ENCODE data around the gene PEF1.
"Not testable (repeated sequence)": the region's sequence is repeated elsewhere in the genome, so short reads cannot be mapped to it uniquely, and the experiment has no call there.

Gene PEF1

GRCh38 chr1:31605908-31606427, 38.7 kb downstream of the PEF1 start:
- DNase-seq: peak; percentile 68

GRCh38 chr1:31602081-31602480, 42.6 kb downstream of the PEF1 start:
- no peak for DNase-seq

DNA sequence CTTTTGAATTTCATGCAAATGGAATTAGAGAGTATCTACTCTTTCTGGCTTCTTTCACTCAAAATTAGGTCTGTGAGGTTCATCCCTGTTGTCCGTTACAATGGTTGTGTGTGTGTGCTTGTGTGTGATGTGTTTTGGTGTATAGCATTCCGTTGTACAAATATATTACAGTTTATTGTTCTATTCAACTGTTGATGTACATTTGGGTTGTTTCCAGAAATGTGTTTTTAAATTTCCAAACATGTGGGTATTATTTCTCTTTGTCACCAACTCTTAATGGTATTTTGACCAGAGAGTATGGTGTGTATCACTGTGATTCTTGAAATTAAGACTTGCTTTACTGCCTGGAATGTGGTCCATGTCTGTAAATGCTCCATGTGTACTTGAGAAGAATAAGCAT, 44.0 kb downstream of the PEF1 start:
- DNase-seq: no peak

DNA sequence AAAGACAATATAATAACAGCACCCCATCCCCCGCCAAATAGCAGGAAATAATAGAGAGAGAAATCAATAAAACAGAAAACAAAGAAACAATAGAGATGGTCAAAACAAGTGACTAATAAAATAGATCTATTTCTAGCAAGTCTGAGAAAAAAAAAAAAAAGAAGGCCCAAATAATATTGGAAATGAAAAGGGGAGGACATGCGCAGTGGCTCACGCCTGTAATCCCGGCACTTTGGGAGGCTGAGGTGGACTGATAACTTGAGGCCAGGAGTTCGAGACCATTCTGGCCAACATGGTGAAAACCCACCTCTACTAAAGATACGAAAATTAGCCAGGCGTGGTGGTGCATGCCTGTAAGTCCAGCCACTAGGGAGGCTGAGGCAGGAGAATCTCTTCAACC, 45.7 kb downstream of the PEF1 start:
- DNase-seq: no peak

- no peak for DNase-seq
These were observed 48.0 kb downstream of the PEF1 start for GRCh38 chr1:31596737-31597097.

DNA sequence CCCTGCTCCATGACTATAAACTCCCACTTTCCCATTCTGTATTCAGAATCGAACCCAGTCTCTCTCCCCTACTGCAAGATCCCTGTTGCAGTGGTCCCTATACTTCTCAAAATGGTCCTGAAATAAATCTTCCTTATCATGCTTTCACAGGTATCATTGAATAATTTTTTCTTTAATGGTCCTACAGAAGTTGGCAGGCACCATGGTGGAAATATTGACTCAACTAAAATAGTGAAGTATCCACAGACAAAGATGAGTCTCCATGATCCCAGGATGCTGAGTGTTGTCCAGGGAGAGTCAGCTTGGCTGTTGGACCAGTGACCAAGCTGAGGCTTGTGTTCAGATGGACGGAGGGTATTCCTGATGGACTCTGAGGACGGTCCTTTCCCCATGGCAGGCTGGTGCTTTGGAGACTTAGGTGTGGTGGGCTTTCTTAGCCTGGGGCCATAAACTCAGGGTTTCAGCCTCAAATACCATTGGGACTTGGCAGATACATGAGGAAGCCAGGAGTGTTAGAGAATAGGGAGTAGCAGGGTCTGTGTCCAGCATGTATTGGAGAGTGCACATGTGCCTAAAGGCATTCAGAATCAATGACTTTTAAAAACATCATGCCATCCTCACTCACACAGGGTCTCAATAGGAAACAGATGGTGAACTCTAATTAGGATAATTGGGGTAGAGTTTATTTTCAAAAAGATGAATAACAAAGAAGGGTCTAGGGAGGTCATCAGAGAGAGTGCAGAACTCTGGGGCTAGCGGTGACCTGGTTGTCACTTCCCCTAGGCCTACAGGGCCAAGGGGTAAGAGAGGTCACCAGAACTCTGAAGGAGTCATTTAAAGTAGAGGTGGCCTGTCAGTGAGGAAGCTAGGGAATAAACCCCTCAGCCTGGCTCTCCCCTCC, 48.6 kb downstream of the PEF1 start:
- DNase-seq: no peak

- peak; percentile 63 for DNase-seq
These were observed 50.7 kb downstream of the PEF1 start for GRCh38 chr1:31593770-31594632.

DNA sequence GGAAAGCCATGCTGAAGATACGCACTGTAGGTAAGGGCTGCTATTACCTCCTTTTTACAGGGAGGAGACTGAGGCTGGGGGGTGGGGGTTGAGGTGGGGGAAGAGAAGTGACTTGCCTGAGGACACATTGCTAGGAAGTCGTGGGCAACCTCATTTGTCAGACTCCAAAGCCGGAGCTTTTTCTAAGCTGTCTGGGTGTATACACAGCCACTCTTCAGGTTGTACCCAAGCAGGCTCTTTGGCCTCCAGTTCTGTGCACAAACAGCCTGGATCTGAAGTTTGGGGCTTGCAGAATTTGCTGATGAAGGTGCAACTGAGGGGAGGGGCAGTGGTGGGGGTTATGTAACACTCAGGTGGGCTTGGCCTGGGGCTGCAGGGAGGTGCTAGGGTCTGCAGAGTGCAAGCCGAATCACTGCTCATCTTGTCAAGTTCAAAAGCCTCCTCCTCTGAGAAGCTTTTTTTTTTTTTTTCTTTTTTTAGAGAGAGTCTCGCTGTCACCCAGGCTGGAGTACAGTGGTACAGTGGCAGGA, 51.5 kb downstream of the PEF1 start:
- no peak for DNase-seq

GRCh38 chr1:31592132-31592531, 52.5 kb downstream of the PEF1 start:
- no peak for DNase-seq

DNA sequence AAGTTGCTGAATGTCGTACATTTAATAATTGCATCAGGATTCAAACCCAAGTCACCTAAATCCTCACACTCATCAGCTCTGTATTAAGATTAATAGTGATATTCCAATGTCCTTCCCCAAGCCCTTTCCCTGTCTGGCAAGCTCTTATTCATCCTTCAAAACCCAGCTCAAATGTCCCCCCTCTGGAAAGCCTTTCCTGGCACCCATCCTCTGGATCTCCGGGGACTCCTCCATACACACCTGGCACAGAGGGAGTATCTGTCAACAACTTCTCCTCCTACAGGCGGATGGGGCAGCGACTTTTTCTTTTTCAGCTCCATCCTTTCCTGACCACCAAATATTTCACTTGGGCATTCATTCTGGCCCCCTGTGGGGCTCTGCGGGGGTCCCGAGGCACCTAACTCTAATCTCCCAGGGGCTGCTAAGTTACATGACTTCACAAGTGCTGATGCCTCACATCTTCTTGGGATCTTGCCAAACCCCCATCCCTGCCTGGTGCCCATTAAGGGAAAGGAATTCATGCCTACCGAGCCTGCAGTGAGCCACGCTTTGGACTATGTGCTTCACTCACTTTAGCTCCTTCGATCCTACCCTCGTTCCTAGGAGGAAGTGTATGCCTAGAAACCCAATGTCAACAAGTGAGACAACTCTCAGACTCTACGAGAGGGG, 53.1 kb downstream of the PEF1 start:
- DNase-seq: peak; percentile 57

- peak; percentile 42 for DNase-seq
These were observed 55.7 kb downstream of the PEF1 start for GRCh38 chr1:31588751-31589515.

- peak; percentile 27 for DNase-seq
These were observed 56.8 kb downstream of the PEF1 start for GRCh38 chr1:31587720-31588423.

DNA sequence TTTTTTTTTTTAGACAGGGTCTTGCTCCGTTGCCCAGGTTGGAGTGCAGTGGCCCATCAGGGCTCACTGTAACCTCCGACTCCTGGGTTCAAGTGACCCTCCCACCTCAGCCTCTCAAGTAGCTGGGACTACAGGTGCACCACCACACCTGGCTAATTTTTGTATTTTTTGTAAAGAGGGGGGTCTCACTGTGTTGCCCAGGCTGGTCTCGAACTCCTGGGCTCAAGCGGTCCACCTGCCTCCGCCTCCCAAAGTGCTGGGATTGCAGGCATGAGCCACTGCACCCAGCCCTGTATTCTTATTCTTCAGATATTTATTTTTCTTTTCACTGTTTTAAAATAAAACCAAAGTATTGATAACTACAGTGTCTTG, 57.4 kb downstream of the PEF1 start:
- not testable (repeated sequence) for DNase-seq

DNA sequence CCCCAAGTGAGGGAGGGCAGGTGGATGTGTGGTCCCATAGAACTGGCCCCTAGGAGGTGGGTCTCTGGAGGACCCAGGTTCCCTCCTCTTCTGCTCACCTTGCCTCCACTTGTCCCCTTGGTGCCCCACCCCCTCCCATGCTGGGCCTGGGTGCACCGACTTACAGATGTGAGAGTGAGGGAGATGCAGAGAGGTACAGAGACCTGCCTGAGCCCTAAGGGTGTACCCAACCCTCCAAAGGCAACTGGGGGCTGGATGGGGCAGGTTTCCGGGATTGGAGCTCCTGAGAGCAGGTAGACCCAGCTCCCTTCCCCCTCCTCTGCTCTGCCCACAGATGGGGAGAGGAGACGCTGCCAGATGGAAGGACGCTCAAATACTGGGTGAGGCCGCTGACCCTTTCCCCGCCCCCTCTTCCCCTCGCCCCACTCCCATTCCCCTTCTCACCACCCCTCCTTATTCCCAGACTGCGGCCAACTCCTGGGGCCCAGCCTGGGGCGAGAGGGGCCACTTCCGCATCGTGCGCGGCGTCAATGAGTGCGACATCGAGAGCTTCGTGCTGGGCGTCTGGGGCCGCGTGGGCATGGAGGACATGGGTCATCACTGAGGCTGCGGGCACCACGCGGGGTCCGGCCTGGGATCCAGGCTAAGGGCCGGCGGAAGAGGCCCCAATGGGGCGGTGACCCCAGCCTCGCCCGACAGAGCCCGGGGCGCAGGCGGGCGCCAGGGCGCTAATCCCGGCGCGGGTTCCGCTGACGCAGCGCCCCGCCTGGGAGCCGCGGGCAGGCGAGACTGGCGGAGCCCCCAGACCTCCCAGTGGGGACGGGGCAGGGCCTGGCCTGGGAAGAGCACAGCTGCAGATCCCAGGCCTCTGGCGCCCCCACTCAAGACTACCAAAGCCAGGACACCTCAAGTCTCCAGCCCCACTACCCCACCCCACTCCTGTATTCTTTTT, 58.0 kb downstream of the PEF1 start:
- DNase-seq: no peak

DNA sequence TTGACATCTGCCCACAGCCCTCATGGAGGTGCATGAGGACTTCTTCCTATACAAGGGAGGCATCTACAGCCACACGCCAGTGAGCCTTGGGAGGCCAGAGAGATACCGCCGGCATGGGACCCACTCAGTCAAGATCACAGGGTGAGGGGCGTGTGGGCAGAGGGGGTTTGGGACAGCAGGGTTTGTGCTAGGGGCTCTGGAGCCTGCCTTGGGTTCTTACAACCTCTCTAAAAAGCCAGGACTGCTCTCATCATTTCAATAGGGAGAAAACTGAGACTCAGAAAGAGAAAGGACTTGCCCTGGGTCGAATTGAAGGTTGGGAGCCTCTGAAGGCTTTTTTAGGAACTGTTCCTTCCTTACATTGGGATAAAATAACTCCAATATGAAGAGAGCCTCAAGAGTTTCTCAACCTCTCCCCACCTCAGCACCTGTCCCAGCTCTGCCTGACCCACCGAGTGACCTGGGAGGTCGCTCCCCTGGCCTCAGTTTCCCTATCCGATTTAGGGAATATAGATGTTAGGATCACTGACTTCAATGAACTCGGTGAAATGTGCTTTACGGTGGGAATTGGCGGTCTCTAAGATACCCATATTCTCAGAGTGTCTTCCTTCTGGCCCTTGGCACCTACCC, 58.8 kb downstream of the PEF1 start:
- no peak for DNase-seq

GRCh38 chr1:31584869-31585735, 59.6 kb downstream of the PEF1 start:
- DNase-seq: no peak

DNA sequence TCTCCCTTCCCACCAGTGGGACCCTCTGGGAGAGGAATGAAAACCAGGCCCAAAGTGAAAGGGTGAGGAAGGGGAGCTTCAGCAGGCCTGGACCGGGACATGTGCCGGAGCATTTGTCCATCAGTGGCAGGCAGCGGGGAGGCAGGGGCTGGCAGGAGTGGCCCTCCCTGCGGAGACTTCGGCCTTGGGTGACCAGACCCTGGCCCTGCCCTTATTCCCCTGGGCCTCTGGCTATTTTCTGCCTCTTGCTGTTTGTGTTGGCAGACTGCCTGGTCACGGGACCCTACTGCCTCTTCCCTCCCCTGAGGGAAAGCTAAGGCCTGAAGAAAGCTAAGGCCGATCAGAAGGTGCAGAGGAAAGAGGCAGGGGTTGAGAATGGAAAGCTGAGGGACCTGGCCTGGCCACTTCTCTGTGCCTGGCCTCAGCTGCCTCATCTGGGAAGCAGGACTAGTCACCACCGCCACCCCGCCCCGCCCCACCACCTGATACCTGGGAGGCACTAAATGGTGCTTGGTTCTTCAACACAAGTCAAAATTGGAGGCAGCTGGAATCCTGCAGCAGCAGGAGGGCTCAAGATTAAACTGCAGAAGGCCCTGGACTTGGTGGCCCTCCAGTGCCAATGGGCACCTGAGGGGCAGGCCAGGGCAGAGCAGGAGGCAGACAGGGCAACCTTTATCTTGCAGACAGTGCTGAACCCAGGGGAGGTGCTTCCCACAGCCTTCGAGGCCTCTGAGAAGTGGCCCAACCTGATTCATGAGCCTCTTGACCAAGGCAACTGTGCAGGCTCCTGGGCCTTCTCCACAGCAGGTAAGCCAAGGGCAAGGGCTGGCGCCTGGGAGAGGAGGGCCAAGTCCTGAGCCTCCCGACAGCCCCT, 60.4 kb downstream of the PEF1 start:
- DNase-seq: no peak
